ENCODE data around the gene RBM19. TPM values are rescaled to one million over a fixed set of nuclear protein-coding genes. Genes with fewer than 3 reads are reported as not detected.
"Not testable (repeated sequence)": the region's sequence is repeated elsewhere in the genome, so short reads cannot be mapped to it uniquely, and the experiment has no call there.

RBM19 gene
- total and polyA plus RNA-seq, 2 donors (not counting 1 experiment from before 2014, with no cell fraction given), result 10.5 to 16.5 TPM

DNA sequence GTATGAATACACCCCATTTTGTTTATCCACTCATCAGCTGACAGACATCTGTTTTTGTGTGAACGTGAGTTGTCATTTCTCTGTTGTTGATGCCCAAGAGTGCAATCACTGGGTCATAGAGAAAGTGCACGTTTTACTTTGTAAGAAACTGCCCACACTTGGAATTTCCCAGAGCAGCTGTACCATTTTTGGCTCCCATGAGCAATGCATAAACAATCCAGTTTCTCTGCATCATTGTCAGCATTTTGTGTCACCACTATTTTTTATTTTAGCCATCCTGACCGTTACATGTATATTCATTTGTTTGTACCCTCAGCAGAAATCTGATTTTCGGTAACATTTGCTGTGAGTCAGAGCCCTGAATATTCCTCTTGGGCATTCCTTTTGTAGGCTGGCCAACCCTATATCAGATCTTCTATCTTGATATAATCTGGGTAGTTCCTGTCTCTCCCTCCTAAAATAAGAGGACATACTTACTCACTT, 62.7 kb downstream of the RBM19 start:
- Histone ChIP-seq H2AFZ (ENCODE audit: low read length) (no peak overlapping the region), H3K9ac (ENCODE audit: insufficient read depth, low read length) (no peak overlapping the region), H3K36me3 (ENCODE audit: control insufficient read depth, insufficient read depth, low read length) (peaks cover 2% of the 10 kb centered on the region), H3K4me3 (replicated peaks in 1 of 4; ENCODE audit: control extremely low read depth in 1 of 4, insufficient read depth in 1 of 4, low read depth in 3 of 4, low read length in 4 of 4) (no peak overlapping the region), H3K4me2 (ENCODE audit: extremely low read depth, insufficient read depth, low read length) (no peak overlapping the region), H3K27ac (ENCODE audit: insufficient read depth, low read length) (no peak overlapping the region), H3K9me3 (ENCODE audit: control insufficient read depth, insufficient read depth, low read depth, low read length) (no peaks in the 10 kb centered on the region), H3K79me2 (ENCODE audit: control insufficient read depth, insufficient read depth, low read length) (no peaks in the 10 kb centered on the region), H4K20me1 (ENCODE audit: control insufficient read depth, extremely low read depth, insufficient read depth, low read length) (no peaks in the 10 kb centered on the region), H3K27me3 (ENCODE audit: control insufficient read depth, insufficient read depth, low read length) (no peaks in the 10 kb centered on the region), H3K4me1 (ENCODE audit: control insufficient read depth, extremely low read depth, insufficient read depth, low read length) (peaks cover 3% of the 10 kb centered on the region)
- TF ChIP-seq, protein P1, sequence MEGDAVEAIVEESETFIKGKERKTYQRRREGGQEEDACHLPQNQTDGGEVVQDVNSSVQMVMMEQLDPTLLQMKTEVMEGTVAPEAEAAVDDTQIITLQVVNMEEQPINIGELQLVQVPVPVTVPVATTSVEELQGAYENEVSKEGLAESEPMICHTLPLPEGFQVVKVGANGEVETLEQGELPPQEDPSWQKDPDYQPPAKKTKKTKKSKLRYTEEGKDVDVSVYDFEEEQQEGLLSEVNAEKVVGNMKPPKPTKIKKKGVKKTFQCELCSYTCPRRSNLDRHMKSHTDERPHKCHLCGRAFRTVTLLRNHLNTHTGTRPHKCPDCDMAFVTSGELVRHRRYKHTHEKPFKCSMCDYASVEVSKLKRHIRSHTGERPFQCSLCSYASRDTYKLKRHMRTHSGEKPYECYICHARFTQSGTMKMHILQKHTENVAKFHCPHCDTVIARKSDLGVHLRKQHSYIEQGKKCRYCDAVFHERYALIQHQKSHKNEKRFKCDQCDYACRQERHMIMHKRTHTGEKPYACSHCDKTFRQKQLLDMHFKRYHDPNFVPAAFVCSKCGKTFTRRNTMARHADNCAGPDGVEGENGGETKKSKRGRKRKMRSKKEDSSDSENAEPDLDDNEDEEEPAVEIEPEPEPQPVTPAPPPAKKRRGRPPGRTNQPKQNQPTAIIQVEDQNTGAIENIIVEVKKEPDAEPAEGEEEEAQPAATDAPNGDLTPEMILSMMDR (conservative IDR thresholded peaks at IDR 0.05 in 1 of 2, IDR thresholded peaks at IDR 0.05 in 1 of 2; ENCODE audit: low read depth in 1 of 2, low read length in 2 of 2), result no peak
- no peak for TF ChIP-seq EZH2 (IDR thresholded peaks at IDR 0.05; ENCODE audit: low read length, missing control alignments)
- peak; percentile 45 to 46 for DNase-seq (ENCODE audit: low read depth in 2 of 2)

DNA sequence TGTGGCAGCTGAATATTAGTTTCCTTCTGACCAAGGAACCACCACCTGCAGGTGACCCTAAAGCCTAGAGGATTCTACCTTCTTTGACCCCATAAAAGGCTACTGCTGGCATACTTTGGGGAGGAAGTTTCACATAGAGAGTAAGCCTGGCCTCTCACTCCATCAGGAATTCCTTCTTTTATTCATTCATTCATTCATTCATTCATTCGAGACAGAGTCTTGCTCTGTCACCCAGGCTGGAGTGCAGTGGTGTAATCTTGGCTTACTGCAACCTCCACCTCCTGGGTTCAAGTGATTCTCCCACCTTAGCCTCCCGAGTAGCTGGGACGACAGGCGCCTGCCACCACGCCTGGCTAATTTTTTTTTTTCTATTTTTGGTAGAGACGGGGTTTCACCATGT, 64.8 kb downstream of the RBM19 start:
- H3K36me3 ChIP-seq (ENCODE audit: control insufficient read depth, insufficient read depth, low read length); H3K27me3 ChIP-seq (ENCODE audit: control insufficient read depth, insufficient read depth, low read length); H3K4me1 ChIP-seq (ENCODE audit: control insufficient read depth, extremely low read depth, insufficient read depth, low read length); H3K4me2 ChIP-seq (ENCODE audit: extremely low read depth, insufficient read depth, low read length); H3K79me2 ChIP-seq (ENCODE audit: control insufficient read depth, insufficient read depth, low read length); H3K4me3 ChIP-seq (replicated peaks in 1 of 4; ENCODE audit: control extremely low read depth in 1 of 4, insufficient read depth in 1 of 4, low read depth in 3 of 4, low read length in 4 of 4); H3K9me3 ChIP-seq (ENCODE audit: control insufficient read depth, insufficient read depth, low read depth, low read length); H3K27ac ChIP-seq (ENCODE audit: insufficient read depth, low read length); H2AFZ ChIP-seq (ENCODE audit: low read length); H3K9ac ChIP-seq (ENCODE audit: insufficient read depth, low read length); DNase-seq (ENCODE audit: low read depth in 2 of 2); H4K20me1 ChIP-seq (ENCODE audit: control insufficient read depth, extremely low read depth, insufficient read depth, low read length): not testable (repeated sequence)

DNA sequence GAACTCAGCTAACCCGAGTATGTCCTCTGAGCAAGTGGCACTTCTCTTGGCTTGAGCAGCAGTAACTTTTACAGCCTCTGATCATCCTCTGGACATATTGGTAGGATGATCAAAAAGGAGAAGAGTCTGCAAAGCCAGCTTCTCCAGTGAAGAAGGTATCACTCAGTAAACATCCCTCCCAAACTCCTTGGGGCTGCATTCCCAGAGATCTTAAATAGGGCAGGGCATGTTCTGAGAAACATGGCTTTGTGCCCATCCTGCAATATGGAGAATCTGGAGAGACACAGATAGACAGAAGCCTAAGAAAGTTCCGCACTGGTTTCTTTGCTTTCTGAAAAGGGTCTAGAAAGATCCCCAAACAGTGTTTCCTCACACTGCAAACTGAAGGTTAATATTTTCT, 65.4 kb downstream of the RBM19 start:
- Histone ChIP-seq H3K4me1 (ENCODE audit: control insufficient read depth, extremely low read depth, insufficient read depth, low read length) (peaks cover 3% of the 10 kb centered on the region), H3K4me3 (replicated peaks in 1 of 4; ENCODE audit: control extremely low read depth in 1 of 4, insufficient read depth in 1 of 4, low read depth in 3 of 4, low read length in 4 of 4) (no peak overlapping the region), H3K27ac (ENCODE audit: insufficient read depth, low read length) (no peak overlapping the region), H3K4me2 (ENCODE audit: extremely low read depth, insufficient read depth, low read length) (no peak overlapping the region), H2AFZ (ENCODE audit: low read length) (no peak overlapping the region), H4K20me1 (ENCODE audit: control insufficient read depth, extremely low read depth, insufficient read depth, low read length) (no peaks in the 10 kb centered on the region), H3K36me3 (ENCODE audit: control insufficient read depth, insufficient read depth, low read length) (no peaks in the 10 kb centered on the region), H3K9me3 (ENCODE audit: control insufficient read depth, insufficient read depth, low read depth, low read length) (no peaks in the 10 kb centered on the region), H3K27me3 (ENCODE audit: control insufficient read depth, insufficient read depth, low read length) (no peaks in the 10 kb centered on the region), H3K79me2 (ENCODE audit: control insufficient read depth, insufficient read depth, low read length) (no peaks in the 10 kb centered on the region), H3K9ac (ENCODE audit: insufficient read depth, low read length) (no peak overlapping the region)
- TF ChIP-seq EZH2 (IDR thresholded peaks at IDR 0.05; ENCODE audit: low read length, missing control alignments), result no peak
- TF ChIP-seq, protein P1 (conservative IDR thresholded peaks at IDR 0.05 in 1 of 2, IDR thresholded peaks at IDR 0.05 in 1 of 2; ENCODE audit: low read depth in 1 of 2, low read length in 2 of 2), result no peak
- DNase-seq (ENCODE audit: low read depth in 2 of 2), result no peak
